DMS79 treated with DMSO at 0.1 percent for 48 hours (cell line): ENCODE measurements around the gene CHRFAM7A.
"Not testable (repeated sequence)": the region's sequence is repeated elsewhere in the genome, so short reads cannot be mapped to it uniquely, and the experiment has no call there.

Experiments used
- DNase-seq: peaks from one replicate; lab custom pipeline; 2025; lab: John Stamatoyannopoulos, UW

The CHRFAM7A gene

DNA sequence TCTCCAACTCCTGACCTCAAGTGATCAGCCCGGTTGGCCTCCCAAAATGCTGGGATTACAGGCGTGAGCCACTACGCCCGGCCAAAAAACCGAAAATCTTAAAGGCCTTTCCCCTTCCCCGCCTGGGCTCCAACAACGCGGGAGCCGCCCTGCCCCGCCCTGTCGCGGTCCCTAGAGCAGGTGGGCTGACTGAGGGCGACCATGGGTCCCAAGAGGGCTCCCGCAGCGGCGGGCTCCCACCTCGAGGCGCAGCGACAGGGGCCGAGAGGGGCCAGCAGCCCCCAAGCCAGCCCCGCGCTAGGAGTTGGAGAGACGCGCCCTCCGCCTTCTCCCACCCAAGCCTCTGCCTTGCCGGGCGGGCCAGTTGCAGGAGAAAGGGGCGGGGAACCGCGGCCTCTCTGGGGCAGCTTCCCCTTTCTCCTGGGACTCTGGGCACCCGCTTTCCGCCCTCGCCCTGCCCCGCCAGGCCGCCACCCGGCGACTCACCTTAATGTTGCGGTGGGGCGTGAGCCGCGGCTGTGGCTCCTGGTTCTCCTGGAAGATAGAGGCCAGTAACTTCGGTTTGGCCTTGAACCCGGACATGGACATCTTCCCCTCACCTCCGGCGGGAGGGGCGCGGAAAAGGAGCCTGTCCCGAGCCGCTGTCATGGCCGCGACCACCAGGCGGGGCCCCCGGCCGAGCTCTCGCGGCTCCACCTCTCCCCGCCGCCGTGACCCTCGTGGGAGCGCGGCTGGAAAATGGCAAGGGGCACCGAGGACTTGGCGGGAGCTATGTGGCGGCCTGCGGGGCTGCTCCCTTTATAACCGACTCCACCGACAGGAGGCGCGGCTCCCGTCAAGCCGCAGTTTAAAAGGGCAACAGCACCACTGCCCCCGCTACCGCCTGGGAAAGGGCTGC is at the start of gene CHRFAM7A:
TSS of gene CHRFAM7A (minus strand) at position 775 of the 898 bp plus-strand sequence. CDS start 10,189 bp downstream, outside the sequence.
- DNase-seq: not testable (repeated sequence)

DNA sequence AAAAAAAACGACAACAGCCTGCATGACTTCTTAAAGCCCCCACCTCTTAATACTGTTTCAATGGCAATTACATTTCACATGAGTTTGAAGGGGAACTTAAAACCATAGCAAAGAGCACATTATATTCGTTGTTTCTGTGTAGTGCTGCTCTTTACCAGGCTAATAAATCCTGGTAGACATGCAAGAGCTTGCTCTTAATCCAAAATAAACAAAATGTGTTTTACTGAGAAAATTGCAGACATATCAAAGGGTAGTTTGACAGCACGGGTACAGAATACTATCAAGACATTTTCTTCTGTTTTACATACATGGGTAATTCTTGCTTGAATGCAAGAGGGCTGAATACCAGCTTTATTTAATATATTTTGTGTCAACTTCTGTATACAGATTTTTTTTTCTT is 45.0 kb upstream of the CHRFAM7A start:
- DNase-seq: not testable (repeated sequence)

DNA sequence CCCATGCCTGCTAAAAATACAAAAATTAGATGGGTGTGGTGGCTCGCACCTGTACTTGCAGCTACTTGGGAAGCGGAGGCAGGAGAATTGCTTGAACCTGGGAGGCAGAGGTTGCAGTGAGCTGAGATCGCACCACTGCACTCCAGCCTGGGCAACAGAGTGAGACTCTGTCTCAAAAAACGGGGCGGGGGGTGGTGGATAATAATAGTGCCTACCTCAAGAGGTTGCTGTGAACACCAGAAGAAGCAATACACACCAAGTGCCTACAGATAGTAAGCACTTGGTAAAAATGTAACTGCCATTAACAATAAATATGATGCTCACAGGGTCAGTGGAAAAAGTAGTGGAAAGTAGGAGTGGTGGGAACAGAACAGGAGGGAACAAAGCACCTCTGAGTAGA is 42.5 kb upstream of the CHRFAM7A start:
- not testable (repeated sequence) for DNase-seq

DNA sequence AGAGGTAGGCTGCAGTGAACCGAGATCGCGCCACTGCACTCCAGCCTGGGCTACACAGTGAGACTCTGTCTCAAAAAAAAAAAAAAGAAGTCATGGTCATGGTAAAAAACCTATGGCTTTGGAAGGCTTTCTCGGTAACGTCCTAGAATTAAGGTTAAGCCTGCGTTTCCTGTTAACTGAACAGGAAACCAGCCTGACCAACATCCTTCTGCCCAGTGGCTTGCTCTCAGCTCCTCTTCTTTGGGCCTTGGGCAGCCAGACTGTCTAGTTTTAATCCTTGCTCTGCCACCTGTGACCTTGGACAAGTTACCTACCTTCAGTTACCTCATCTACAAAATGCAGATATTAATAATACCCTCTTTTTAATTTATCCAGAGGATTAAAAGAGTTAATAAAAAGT is 27.4 kb upstream of the CHRFAM7A start:
- DNase-seq: not testable (repeated sequence)

DNA sequence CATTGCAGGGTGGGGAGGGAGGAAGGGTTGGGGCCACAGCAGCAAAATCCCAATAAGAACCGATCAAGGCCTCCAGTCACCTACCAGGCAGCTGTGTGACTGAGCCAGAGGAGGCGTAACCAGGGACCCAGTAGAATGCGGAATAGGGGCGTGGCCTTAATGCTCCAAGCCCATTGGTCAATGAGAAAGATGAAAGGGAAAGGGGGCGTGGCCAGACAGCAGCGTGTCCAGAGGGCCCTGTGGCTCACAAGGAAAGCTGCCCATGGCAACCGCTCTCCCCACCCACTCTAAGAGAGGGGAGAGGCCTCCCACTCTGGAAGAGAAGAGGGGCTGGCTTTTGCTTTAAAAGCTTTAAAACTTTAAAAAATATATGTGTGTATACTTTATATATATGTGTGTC is 20.8 kb upstream of the CHRFAM7A start, which contains the start of gene GOLGA8R:
TSS of gene GOLGA8R (minus strand) at position 101 of the 400 bp plus-strand sequence. CDS start at position 3, 98 bp downstream.
- DNase-seq: not testable (repeated sequence)

DNA sequence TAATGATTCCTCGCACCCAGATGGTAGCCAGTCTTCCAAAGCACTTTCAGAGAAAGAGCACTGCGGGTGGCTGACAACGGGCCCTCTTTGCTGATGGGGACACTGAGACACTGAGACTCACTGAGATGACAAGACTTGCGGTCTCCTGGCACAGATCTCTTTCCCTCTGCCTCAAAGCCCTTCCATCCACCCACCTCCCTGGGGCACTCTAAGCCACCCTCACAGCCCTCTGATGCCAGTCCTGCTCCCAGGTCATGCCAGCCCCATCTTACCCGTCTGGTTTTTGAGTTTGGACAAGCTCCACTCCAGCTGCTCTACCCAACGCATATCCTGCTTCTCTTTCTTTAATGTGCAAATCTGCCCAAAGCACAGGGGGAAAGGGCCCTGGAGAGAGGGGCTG is 14.3 kb upstream of the CHRFAM7A start:
- DNase-seq: not testable (repeated sequence)

DNA sequence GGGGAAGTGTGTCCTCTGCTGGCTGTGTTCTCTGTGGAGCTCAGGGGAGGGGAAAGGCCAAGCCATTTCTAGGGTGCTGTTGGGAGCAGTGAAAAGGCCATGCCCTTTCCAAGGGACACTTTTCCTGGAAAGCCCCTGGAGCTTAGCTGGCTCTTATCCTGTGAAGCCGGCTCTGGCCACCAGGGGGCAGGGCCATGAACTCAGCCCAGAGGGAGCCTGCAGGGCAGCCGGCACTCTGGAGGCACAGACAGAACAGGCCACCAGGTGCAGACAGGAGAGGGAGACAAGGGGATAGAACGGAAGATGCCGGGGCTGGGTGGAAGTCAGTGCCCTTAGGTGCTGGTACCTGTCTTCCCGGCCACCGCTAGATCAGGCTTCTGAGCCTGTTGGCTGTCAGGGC is 5.6 kb upstream of the CHRFAM7A start:
- DNase-seq: not testable (repeated sequence)

DNA sequence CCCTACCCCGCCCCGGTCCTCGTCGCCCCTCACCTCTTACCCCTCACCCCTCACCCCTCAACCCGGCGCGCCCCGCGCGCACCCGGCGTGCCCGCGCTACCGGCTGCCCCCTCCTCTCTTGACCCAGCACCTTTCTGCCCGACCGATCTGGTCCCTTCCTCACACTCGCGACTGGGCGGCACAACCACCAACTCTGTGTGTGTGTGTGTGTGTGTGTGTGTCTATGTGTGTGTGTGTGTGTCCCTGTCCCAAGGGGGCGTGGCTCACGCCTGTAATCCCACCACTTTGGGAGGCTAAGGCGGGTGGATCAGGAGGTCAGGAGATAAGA is 288 bp upstream of the CHRFAM7A start:
- not testable (repeated sequence) for DNase-seq

DNA sequence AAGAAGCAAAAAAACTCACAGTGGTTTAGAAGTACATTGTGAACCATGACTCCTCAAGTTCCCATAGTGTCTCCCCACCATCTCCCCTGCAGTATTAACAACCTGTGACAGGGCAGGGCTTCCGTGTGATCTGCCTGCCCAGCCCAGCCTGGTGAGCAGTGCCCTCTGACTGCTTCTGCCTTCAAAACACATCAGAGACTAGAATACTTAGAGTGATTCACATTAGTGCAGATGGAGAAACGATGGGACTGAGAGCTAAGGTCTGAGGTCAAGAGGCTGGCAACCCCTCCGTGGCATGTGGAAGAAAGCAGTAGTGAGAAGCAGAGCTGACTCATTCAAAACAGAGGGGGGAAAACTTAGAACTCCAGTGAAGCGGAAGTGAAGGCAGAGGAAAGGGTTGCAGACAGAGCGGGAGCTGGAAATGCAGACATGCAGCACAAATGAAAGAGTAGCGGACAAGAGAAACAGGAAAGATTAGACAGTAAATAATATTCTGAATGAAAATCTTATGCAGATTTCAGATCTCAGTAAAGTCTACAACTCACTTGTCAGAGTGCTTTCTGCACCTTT is 6.9 kb downstream of the CHRFAM7A start:
- DNase-seq: not testable (repeated sequence)

DNA sequence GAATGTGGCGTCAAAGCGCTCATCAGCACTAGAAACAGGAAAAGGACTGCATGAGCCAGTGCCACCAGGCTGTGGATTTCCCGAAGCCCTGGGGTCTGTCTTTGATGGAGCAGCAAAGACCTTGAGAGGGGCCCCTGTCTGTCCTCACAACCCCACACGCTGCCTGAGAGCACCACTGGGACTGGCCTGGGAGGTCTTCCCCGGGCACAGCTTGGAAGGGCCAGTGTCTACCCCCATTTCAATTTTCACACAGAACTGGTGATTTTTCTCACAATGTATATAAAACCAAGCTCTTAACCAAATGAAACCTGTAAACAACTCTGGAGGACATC is 16.3 kb downstream of the CHRFAM7A start:
- DNase-seq: not testable (repeated sequence)

DNA sequence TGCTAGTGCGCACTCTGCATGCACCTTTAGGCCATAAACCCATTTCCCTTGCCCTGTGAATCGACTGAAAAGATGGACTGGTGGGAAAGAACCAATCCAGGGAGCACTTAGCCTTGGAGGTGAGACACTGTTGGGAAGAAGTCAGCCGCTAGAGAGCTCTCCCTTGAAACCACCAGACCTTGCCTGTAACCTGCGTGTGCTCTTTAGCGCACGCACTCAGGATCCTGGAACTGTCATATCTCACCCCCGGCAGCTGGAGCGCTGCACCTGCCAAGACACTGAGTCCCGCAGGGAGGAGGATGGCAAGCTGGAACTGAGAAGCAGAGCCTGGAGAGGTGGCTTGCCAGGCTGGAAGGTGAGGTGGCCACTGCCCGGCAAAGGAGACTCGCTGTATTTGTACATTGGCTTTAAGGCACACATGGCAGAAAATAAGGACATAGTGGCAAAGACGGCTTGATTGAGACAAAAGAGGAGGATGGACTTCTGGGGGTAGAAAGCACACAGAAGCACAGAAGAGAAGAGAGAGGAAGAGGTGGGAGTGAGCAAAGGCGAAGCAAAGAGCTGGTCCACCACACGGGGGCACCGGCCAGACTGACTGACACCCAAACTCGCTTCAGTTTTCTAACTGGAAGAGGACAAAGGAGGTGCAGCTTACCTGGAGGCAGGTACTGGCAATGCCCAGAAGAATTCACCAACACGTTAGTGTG is 16.8 kb downstream of the CHRFAM7A start:
- DNase-seq: not testable (repeated sequence)

DNA sequence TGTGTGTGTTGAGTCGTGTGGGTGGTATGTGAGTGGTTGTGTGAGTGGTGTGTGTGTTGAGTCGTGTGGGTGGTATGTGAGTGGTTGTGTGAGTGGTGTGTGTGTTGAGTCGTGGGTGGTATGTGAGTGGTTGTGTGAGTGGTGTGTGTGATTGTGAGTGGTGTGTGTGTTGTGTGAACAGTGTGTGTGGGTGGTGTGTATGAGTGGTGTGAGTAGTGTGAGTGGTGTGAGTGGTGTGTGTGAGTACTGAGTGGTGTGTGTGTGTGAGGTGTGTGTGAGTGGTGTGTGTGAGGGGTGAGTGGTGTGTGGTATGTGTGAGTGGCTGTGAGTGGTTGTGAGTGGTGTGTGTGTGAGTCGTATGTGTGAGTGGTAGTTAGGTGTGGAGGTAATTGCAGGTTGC is 17.5 kb downstream of the CHRFAM7A start:
- not testable (repeated sequence) for DNase-seq

DNA sequence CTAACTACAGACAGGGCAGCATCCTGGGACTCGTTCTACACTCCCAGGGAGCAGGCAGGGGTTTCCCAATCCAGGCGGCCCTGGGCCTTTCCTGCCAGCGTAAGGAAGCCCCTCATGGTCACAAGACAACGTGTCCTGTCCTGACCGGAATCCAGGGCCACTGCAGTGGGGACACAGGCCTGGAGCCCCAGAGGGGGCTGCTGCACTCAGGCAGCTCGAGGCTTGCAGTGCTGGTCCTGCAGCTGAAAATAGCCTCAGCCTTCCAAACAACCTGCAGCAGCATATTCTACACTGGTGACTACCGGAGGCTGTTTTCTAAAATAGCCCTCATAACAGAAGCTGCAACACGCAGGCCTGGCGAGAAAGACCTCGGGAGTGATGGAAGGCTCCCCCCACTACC is 18.5 kb downstream of the CHRFAM7A start:
- not testable (repeated sequence) for DNase-seq

DNA sequence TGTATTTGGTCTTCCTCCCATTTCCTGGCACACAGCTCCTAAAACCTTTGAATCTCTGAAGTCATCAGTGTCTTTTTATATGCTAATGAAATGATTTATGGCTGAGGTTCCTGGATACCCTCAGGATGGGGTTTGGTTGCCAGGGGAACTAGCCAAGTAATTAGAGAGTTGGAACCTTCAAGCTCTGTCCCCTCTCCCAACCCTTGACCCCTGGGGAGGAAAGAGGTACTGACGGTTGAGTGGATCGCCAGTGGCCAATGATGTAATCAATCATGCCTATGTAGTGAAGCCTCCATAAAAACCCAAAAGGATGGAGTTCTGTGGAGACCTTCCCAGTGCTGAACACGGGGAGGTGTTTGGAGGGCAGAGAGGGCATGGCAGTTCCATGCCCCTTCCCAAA is 25.1 kb downstream of the CHRFAM7A start:
- DNase-seq: not testable (repeated sequence)

DNA sequence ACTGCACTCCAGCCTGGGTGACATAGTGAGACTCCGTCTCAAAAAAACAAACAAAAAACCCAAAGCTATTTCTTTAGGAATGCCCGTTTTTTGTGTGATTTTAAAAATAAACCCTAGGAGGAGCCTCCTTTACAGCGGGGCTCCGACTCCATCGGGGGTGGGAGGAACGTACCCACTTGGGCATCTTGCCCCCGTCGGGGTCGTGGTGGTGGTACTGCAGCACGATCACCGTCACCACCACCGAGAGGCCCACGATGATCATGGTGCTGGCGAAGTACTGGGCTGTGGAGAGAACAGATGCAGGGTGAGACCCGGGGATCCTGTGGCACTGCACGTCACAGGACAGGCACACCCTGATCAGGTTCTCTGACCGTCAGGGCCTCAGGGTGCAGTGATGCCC is 26.1 kb downstream of the CHRFAM7A start:
- not testable (repeated sequence) for DNase-seq

DNA sequence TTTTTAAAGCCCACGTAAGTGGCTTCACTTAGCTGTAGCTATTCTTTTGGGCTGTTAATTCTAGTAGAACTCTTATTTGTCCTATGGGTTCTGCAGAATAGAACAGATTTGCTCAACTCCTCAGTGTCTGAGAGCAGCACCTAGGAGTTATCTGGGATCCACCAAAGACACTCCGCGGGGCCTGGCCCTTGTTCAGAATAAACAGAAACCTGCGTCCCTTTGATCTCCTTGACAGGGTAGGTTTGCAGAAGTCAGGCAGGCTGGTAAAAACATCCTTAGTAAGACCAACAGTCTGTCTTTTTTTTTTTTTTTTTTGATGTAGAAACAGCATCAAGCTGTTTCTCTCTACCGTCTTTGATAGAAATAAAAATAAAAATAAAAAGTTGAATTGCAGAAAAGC is 31.9 kb downstream of the CHRFAM7A start:
- DNase-seq: not testable (repeated sequence)

DNA sequence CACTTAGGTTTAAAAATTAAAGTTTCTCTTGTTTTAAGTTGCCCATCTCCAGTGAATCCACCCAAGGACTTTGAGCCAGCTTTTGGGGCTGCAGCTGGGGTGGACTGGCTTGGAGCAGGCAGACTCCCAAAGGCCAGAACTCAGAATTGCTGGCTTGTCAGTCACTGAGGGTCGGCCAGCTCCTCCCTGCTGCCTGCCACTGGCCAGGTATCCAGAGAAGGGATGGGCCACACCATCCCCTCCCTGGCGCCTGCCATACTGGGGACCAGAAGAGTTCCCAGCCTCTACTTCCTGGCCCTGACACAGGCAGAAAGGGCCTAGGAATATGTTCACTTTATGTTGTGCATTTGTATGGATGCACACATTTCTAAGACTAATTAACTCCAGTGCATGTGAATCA is 32.4 kb downstream of the CHRFAM7A start:
- not testable (repeated sequence) for DNase-seq

DNA sequence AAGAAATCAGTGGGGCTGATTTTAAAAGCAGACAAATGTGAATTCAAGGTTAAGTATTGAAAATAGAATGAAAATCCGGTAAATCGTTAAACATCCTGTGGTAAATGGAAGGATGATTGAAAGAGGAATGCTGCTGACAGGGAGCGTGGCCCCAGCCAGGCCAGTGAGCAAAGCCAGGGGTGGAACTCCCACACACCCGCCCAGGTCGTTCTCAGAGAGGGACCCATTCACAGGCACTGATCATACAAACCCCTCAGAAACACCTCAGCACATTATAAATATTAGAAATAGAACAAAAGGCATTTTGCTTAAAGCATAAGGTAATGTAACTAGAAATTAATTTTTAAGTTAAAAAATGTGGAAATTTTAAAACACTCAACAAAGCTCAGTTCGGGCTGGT is 38.3 kb downstream of the CHRFAM7A start:
- DNase-seq: not testable (repeated sequence)

DNA sequence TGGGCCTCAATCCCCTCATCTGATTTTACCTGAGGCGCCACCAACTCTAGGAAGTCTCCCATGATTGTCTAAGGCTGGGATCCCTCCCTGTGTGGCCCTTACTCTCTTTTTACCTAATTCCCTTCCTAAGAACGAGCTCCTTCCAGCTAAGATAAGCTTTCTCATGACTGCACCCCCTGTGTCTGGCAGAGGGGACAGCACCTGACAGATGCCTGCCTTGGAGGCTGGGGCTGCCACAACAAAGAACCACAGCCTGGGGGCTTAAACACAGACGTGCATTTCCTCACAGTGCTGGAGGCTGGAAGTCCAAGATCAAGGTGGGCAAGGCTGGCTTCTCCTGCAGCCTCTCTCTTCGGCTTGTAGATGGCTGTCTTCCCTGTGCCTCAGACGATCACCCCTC is 43.5 kb downstream of the CHRFAM7A start:
- not testable (repeated sequence) for DNase-seq

DNA sequence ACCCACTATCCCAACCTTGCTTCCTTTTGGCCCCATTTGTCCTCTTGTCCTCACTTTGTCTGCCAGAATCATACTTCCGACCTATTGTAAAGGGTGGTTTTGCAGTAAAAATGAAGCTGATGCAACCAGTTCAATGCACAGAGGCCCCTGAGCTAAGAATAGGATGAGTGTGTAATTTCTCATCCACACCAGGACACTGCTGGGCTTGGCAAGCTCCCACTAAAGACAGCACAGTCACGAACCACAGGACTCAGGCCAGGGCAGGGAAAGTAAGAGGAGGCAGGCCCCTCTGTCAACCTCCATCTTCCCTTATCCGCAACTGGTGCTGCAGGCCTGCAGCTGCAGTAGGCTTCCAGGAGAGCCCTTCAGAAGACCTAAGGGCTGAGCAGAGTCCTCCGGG is 56.8 kb downstream of the CHRFAM7A start:
- DNase-seq: not testable (repeated sequence)

DNA sequence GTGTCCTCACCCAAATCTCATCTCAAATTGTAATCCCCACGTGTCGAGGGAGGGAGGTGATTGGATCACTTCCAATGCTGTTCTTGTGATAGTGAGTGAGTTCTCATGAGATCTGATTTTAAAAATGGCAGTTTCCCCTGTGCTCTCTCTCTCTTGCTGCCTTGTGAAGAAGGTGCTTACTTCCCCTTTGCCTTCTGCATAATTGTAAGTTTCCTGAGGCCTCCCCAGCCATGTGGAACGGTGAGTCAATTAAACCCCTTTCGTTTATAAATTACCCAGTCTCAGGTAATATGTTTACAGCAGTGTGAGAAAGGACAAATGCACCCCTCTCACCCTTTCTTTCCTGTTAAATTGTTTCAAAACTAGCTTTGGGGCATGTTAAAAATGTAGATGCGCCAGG is 59.2 kb downstream of the CHRFAM7A start:
- not testable (repeated sequence) for DNase-seq

DNA sequence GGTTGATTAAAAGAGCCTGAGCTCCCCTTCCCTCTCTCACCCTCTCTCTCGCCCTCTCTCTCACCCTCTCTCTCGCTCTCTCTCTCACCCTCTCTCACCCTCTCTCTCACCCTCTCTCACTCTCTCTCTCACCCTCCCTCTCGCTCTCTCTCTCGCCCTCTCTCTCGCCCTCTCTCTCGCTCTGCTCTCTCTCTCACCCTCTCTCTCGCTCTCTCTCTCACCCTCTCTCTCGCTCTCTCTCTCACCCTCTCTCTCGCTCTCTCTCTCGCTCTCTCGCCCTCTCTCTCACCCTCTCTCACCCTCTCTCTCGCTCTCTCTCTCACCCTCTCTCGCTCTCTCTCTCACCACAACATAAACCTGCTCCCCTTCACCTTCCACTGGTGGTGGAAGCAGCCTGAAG is 67.2 kb downstream of the CHRFAM7A start:
- DNase-seq: not testable (repeated sequence)

DNA sequence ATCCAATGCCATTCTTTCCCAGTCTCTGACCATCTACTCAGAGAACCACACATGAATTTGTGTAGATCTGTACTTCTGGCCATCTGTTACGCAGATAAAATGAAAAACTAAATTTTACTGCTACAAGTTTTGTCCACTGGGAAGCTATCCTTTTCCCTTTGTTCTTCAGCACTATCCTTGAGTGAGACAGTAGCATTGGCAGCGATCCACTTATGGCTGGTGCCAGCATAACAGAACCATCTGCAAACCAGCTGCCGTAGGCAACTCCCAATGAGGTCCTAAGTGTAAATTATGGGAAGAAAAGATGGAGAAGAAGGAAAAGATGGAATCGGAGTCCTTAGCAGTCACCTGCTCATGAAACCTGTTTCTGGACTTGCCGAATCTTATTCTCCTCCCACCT is 72.3 kb downstream of the CHRFAM7A start:
- not testable (repeated sequence) for DNase-seq
